ENCODE data around the gene PLOD3. TPM values are rescaled to one million over a fixed set of nuclear protein-coding genes. Genes with fewer than 3 reads are reported as not detected.
A peak's percentile ranks its signal among the peaks of the same experiment; 100 is the strongest.

Gene PLOD3
- polyA plus RNA-seq, 4 donors, result 42.1 to 50.0 (median 45.4) TPM

DNA sequence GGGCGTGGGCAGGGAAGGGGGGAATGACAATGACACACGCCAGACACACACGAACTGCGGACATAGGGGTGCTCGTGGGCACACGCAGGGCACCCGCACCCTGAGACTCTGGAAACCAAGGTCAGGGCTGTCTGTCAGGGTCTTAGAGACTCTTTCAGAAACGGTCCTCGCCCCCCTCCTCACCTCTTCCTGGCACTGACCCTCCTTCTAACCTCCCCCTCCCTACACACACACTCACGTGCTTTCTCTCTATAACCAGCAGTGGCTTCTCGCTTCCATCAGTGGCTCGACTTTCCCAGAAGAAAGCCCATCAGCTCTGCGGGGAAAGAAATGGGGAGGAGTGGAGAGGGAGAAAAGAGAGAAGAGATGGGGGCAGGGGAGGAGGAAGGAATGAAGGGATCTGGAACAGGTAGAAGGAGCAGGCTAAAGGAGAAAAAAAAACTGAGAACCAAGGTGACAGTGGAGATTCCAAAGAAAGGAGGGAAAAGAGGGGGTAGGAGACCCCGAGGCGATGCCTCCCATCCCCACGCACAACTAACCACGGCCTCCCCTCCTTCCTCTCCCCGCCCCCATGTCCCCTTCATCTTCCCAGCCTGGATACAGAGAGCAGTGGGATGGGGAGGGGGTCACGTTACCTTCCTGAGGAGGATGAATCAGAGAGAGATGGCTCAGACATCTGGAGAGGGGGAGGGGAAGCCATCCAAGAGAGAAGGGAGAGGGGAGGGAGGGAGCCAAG, 50.3 kb downstream of the PLOD3 start:
- no peak for DNase-seq (ENCODE audit: low read depth in 4 of 4, low spot score in 3 of 4)

DNA sequence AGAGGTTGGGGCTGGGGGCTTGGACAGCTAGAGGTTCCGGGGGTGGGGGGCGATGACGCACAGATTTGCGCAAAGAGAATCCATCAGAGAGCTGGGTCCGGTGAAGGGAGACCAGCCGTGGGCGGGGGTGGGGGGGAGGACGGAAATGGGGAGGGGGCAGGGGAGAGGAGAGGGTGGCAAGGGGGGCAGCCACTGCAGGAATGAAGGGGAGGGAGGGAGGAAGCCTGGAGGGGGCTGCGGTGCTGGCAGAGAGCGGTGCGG, 50.8 kb downstream of the PLOD3 start:
- DNase-seq (ENCODE audit: low read depth in 4 of 4, low spot score in 3 of 4), result no peak

DNA sequence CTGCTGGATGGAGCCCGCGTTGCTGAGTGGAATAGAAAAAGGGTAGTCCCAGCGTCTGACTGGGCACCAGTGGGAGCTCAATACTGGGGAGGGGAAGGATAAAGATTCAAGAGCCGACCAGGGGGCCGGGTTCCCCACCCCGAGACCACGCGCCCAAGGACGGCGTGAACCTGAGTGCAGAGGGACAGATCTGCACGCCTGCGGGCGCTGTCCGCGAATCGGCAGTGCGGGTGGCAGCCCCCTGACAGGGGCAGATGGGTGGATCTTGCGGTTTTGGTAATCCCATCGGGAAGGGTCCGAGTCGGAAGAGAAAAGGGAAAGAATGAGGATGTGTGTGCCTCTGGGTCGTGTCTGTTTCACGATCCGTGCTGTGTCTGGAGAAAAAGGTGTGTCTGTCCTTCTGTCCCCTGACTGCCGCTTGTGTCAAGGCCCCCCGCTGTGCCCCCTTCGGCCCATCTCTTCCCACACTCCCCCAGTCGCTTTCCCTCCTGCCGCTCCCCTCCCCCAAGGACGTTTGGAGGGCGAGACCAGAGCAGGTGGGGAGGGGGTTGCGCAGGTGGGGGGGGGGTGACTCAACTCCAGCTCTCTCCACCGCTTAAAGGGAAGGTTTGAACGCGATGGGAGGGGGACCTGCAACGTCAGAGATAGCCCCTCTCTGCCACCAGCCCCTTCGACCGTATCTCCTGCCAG, 51.3 kb downstream of the PLOD3 start:
- no peak for DNase-seq (ENCODE audit: low read depth in 4 of 4, low spot score in 3 of 4)

DNA sequence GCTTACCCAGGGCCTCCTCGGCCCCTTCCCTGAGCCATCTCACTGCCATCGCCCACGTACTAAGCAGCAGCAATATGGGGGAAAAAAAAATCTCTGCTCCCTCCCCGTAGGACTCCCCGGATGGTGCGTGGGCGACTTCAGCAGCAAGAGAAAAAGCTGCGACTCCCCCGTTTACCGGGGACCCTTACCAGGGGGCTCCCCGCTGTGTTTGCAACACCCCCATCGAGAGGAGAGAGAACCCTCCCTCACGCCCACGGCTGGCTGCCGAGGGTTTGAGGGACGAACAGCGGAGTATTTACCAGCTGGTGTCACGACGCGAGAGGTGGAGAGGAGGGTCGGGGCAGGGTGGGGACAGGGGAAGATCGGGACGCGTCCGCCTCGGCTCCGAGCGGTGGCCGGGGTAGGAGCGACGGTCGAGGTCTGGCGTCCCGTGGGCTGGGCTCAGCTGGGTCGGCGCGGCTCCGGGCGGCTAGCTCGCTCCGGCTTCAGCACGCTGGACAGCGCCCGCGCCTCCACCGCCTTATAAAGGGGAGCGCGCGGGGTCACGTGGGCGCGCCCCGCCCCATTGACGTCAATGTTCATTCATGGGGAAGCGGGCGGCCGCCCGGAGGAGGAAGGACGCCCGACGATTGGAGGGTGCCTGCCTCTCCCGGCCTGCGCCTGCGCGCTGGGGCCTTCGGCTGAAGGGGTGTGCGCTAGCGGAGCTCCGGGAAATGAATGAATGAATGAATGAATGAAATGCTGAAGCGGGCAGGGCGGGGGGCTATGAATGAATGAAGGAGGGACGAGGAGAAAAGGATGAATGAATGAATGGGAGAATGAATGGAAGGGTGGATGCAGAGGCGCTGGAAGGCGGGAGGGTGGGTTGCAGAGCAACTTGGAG, 52.1 kb downstream of the PLOD3 start, which contains the start of gene VGF:
Gene VGF, minus strand, starts transcription at position 495 of the 883 bp plus-strand sequence. CDS start 726 bp downstream, outside the sequence.
- DNase-seq (ENCODE audit: low read depth in 4 of 4, low spot score in 3 of 4), result peak; percentile 77 to 81 (median 80)

DNA sequence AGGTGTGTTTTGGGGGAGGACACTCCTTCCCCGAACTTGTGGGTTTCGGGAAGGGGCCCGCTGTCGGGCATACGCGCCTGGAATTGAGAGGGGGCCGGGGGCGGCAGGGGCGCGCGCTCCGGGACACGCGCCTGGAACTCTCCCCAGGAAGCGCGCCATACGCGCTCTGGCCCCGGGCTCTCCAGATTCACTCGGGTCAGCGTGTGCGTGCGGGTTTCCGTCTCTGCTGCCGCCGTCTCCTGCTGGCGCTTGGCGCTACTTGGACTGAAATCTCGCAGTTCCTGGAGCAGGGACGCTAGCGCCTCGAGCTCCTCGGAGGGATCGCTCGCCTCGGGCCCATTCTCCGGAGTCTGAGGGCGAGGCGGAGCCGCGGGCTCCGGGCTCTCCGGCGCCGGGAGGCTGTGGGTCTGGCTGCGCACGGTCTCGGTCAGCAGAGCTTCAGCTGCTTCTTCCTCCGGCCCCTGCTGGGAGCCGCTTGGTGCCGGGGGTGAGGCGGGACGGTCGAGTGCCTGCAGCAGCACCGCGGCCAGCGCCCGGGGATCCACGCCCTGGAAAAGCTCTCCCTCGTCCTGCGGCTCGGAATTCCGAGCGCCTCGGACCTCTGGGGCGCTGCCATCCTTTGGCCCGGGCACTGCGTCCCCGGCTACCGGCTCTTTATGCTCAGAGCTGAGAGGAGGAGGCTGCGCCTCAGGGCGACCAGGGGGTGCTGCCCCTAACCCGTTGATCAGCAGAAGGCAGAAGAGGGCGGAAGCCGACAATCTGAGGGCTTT, 53.1 kb downstream of the PLOD3 start:
- DNase-seq (ENCODE audit: low read depth in 4 of 4, low spot score in 3 of 4), result no peak

DNA sequence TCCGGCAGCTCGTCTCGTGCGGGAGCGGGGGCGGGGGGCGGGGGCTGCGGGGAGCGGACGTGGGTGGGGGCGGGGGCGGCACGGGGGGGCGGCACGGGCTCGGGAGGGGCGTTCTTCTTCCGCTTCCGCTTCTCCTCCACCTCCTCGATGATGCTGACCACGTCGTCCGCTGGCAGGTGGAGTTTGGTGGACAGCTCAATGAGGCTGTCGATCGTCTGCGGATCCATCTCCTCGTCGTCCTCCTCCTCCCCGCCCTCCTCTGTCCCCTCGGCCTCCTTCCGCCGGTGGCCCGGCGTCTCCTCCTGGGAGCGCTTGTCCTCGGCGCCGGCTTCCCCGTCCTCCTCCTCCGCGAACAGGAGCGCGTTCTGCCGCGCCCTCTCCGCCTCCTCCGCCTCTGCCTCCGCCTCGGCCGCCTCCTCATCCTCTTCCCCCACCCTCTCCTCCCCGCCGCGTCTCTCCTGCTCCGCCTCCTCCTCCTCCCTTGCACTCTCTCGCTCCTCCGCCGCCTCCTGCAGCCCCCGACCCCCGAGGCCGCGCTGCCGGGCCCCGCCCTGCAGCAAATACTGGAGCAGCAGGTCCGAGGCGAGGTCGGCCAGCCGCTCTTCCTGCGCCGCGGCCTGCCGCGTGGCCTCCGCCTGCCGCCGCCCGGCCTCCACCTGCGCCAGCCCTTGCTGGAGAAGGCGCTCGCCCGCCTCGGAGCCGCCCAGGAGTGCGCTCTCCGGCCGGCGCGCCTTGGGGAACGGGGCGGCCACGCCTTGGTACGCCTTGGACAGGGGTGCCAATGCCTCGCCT, 53.9 kb downstream of the PLOD3 start:
- DNase-seq (ENCODE audit: low read depth in 4 of 4, low spot score in 3 of 4), result no peak

DNA sequence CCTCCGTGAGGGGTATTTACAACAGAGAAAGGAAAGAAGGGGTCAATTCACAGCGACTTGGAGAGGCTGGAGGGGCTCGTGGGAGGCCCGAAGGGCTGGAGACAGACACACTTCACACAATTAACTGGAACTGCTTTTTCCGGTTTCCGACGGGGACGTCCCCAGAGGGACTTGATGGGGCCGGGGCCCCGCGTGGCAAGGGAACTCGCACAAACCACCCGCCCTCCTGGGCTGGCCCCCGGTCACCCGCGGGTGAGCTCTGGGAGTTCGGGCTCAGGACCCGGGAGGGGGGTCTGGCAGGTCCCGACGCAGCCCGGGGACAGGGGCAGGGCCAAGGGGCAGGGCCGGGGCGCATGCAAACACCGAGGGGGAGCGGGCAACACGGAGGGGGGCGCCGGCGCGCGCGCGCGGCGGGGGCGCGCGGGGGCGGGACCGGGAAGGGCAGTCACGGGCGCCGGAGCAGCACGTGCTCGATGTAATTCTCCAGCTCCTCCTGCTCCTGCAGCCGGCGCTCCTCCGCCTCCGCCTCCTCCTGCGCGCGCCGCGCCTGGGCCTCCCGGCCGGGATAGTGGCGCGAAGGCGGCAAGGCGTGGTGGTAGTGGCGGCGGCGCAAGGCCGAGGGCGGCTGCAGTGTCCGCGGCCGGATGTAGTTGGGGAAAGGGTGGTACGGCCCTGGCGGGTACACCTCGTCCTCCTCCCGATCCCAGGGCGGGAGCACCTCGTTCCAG, 54.7 kb downstream of the PLOD3 start:
- no peak for DNase-seq (ENCODE audit: low read depth in 4 of 4, low spot score in 3 of 4)

DNA sequence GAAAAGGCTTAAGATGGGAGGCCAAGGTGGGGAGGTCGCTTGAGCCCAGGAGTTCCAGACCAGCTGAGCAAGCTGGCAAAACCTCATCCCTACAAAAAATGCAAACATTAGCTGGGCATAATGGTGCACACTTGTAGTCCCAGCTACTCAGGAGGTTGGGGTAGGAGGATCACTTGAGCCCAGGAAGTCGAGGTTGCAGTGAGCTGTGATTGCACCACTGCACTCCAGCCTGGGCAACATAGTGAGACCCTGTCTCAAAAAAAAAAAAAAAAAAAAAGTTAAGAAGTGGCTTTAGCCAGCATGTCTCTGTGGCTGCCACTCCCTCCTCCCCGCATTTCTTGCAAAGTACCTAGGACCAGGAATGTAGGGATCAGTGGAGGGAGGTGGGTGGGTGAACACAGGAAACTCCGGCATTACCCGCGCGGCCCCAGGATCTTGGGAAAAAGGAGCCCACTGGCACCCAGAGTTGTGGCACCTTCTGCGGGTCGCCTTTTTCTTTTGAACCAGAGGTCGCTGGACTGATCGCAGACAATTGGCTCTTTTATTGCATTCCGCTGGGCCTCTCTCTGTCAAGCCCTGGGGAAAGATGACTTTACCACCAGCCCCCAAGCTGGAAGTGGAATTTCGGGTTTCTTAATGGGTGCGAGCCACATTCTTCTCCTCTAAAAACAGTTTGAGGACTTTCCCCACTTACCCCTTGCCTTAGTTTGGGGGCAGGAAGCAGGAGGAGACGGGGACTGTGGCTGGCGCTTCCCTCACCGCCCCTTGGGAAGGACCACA, 55.5 kb downstream of the PLOD3 start:
- DNase-seq (ENCODE audit: low read depth in 4 of 4, low spot score in 3 of 4), result no peak

DNA sequence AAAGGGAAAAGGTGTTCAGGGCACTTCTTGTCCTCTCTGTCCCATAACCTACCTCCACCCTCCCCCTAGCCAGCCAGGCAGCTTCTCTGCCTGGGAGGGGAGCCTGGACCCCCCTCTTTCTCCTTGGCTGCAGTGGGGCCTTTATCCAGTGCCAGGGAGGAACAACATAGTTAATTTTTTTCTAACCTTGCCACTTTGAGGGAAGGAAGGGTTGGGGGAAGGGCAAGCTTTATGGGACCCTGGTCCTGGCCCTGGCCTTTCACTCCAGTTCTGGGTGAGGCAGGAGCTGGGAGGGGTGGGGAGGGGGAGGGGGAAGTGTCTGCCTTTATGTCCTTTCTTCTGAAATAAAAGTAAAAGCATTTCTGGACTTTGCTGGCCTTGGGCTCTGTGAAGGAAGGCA, 56.5 kb downstream of the PLOD3 start:
- DNase-seq (ENCODE audit: low read depth in 4 of 4, low spot score in 3 of 4), result no peak

DNA sequence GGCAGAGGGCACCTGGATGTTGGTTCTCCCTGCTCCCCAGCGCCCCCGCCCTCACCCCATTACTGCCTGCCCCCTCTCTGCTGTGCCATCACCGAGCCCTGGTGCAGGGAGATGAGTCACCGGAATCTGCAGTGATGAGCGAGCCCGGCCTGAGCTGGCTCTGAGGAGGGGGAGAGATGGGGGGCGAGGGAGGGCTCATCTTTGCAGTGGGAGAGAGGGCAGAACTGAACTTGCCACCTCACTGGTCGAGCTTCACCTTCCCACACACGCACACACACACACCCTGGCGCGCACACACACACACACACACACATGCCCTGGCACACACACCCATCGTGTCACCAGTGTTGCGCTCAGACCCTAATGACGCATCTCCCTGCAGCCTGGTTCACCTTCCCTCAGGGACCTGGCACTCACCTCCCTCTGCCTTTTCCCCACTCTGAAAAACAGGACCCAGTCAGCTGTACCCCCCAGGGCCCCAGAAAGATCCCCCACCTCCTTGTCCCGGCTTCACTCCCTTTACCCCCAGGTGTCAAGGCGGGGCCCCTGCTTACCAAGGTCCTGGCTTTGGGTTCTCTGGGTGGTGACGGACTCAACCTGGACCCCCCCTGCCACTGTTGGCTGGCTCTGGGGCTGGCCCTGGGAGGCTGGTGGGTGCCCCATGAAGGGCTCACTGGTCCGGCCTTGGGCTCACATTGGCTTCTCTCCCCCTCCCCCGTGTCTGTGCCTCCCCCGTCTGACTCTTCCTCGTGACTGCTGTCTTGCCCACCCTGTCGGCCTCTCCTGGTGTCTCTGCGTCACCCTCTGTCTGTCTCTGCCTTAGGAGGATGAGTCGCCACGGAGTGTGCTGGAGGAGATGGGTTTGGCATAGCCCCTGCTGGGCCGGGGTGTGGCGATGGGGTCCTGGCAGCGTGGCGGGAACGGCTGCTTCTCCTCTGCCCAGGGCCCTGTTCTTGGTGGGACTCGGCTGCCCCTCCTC, 57.4 kb downstream of the PLOD3 start:
- DNase-seq (ENCODE audit: low read depth in 4 of 4, low spot score in 3 of 4), result no peak

DNA sequence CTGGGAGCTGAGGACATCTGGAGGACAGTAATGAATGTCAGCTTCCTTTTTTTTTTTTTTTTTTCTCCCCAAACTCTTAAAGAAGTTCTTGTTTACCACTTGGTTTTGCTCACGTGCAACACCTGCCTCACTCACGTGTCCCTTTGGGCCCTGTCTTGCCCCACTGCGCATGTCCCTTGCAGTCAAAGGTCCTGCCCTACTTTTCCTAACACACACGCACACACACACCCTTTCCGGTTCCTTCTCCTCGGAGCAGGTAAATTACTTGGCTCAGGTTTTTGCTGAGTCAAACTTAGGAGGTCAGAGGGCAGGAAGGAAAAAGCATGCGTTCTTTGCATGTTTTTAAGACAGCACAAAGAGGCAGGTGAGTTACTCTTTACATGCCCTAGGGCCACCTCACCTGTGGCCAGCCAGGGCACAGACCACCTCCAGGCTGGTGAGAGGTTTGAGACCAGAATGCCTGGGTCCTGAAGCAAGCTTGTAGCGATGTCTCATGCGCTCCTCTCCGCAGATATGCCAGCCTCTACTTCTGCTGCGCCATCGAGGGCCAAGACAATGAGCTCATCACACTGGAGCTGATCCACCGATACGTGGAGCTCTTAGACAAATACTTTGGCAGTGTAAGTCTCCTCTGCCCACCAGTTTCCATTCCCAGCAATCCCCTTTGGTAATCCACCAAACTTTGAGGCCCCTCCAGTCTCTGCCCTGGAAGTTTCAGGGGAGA, 60.4 kb downstream of the PLOD3 start:
- DNase-seq (ENCODE audit: low read depth in 4 of 4, low spot score in 3 of 4), result no peak

DNA sequence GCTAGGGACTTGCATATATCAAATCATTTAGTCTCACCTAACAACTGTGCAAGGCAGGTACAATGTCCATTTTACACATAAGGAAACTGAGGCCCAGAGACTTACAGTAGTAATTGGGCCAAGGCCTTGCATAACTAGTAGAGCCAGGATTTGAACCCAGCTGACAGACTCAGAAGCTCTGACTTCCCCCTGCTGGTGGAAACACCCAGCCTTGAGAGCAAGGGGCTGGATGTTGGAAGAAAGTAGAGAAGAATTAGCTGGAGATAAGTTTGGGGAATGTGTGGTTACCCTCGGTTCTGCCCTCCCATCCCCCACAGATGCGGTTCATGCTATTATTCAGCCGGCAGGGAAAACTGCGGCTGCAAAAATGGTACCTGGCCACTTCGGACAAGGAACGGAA, 61.1 kb downstream of the PLOD3 start:
- DNase-seq (ENCODE audit: low read depth in 4 of 4, low spot score in 3 of 4), result no peak

Other genes with a start within 250 kb of the PLOD3 start
- under 1 TPM in 2 of 4 donors, not detected in 2; 0.10 to 0.24 TPM for gene MUC12, start 248.0 kb downstream of the PLOD3 start, polyA plus RNA-seq (ENCODE audit: insufficient read length in 4 of 4)
- under 1 TPM in 1 of 4 donors, not detected in 3; 0.13 TPM for gene MUC17, start 197.5 kb downstream of the PLOD3 start, polyA plus RNA-seq (ENCODE audit: insufficient read length in 4 of 4)
- 10 to 100 TPM; 15.6 to 19.0 (median 17.1) TPM for gene TRIM56, start 132.1 kb downstream of the PLOD3 start, polyA plus RNA-seq (ENCODE audit: insufficient read length in 4 of 4)
- gene SERPINE1, start 90.5 kb downstream of the PLOD3 start, polyA plus RNA-seq (ENCODE audit: insufficient read length in 4 of 4), result 1 to 10 TPM in 3 of 4 donors, under 1 TPM in 1; 0.83 to 1.4 (median 1.2) TPM
- gene AP1S1, start 63.1 kb downstream of the PLOD3 start, polyA plus RNA-seq (ENCODE audit: insufficient read length in 4 of 4), result 10 to 100 TPM; 72.9 to 79.6 (median 73.5) TPM
- under 1 TPM; 0.09 to 0.29 (median 0.13) TPM for gene VGF, start 52.0 kb downstream of the PLOD3 start, polyA plus RNA-seq (ENCODE audit: insufficient read length in 4 of 4)
- under 1 TPM in 1 of 4 donors, not detected in 3; 0.13 TPM for gene NAT16, start 37.3 kb downstream of the PLOD3 start, polyA plus RNA-seq (ENCODE audit: insufficient read length in 4 of 4)
- 1 to 10 TPM in 1 of 4 donors, under 1 TPM in 3; 0.53 to 1.1 (median 0.77) TPM for gene MOGAT3, start 16.5 kb downstream of the PLOD3 start, polyA plus RNA-seq (ENCODE audit: insufficient read length in 4 of 4)
- gene ZNHIT1, start 584 bp upstream of the PLOD3 start, polyA plus RNA-seq (ENCODE audit: insufficient read length in 4 of 4), result 10 to 100 TPM; 56.5 to 84.1 (median 59.1) TPM
- gene CLDN15, start 20.2 kb upstream of the PLOD3 start, polyA plus RNA-seq (ENCODE audit: insufficient read length in 4 of 4), result 10 to 100 TPM in 2 of 4 donors, 1 to 10 TPM in 2; 9.7 to 11.9 (median 10.9) TPM
- 100 to 1,000 TPM; 124 to 182 (median 131) TPM for gene FIS1, start 27.5 kb upstream of the PLOD3 start, polyA plus RNA-seq (ENCODE audit: insufficient read length in 4 of 4)
- gene IFT22, start 104.2 kb upstream of the PLOD3 start, polyA plus RNA-seq (ENCODE audit: insufficient read length in 4 of 4), result 10 to 100 TPM; 72.8 to 78.8 (median 75.2) TPM
- 10 to 100 TPM; 24.7 to 32.5 (median 25.7) TPM for gene COL26A1, start 145.3 kb upstream of the PLOD3 start, polyA plus RNA-seq (ENCODE audit: insufficient read length in 4 of 4)